GM21423 (cell line): ENCODE data around the gene MAPK8IP3.

Source experiments
- ATAC-seq: cut with Tn5 transposase; IDR thresholded peaks from one replicate; pipeline ENCODE4 v1.9.1; 2021; ENCODE audit warnings: mild to moderate bottlenecking, moderate library complexity; ENCODE audit not compliant: unreplicated experiment

Gene MAPK8IP3

DNA sequence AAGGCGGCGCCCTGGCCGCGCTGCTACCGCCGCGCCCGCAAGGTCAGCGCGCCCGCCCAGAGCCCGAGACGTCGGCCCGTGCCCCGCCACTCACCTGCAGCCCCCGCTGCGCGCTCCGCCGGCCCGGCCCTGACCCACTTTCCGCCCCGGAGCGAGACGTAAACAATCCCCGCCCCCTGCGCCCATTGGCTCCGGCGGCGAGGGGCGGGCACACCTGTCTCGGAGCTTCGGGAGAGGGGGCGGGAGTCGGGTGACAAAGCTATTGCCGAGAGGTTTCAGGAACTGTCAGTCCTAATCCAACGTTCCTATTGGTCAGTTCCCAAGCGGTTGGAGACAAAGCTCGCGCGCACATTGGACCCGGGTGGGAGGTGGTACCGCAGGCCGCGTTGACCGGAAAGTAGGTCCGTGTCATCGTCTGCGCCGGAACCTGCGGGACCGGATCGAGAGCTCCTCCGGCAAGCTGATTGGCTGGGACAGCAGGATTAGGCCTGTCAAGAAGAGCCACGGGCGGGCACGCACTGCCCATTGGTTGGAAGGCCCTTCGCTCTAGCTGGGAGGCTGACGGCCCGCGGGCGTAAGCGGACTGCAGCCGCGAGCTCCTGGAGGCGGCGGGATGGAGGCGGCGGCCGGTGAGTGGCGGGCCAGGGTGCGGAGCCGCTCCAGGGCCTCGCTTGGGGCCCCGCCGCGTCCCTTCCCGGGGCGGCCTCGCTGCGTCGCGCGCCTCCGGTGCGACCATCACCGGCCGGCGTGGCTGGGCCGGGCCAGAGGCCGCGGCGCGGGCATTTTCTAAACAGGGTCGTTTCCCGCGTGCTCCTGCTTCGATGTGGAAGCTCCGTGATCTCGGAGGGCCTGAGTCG, 76.6 kb downstream of the MAPK8IP3 start, which contains the start of the genes NUBP2 and SPSB3:
TSS of gene NUBP2 (plus strand) at position 553 of the 857 bp plus-strand sequence. CDS start at position 614, 61 bp downstream.
TSS of gene SPSB3 (minus strand) at position 164 of the 857 bp plus-strand sequence. CDS start 1,088 bp downstream, outside the sequence.
- peak; percentile 80 for ATAC-seq

DNA sequence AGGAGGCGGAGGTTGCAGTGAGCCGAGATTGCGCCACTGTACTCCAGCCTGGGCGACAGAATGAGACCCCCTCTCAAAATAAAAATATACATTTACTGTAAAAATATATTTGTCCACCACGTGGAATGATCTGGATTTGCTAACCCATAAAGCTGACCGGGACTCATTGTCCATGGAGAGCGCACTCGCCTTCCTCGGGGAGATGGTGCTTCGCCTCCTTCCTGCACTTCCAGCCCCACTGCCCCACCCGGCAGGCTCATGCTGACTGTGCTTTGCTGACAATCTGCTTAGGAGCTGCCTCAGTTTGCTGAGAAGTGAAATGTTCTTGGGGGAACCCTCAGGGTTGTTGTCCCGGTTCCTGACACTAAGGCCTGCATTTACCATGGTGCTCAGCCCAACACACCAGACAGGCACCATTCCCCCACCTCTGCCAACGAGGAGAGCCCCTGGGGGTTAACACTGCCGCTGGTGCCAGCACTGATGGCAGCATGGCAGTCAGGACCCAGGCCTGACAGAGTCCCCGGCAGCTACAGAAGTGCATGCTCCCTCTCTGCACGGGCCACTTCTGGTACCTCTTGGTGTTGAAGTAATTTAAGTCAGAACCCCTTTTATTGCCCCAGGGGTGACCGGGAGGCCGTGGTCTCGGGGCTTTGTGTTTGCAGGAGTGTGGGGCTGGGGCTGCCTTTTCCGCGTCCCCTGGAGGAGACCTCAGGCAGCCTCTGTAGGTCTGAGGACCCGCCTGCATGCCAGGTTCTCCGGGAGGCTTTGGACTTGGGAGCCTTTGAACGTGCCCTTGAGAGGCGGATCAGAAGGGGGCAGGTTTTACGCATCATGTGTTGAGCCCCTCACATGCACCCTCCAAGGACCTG, 79.2 kb downstream of the MAPK8IP3 start:
- no peak for ATAC-seq

DNA sequence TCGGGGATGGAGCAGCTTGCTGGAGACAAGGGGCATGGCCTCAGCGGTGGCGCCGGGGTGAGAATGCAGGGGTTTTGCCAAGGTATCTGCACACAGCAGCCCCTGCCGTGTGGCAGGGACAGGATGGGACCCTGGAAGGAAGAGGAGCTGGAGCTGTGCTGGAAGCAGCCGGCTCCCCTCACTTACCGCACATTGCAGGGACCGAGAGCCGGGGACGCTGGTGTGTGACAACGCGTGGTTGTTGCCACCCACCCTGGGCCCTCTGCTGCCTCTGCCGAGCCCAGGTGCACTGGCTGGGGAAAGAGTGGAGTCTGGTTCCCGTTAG, 79.8 kb downstream of the MAPK8IP3 start:
- no peak for ATAC-seq

DNA sequence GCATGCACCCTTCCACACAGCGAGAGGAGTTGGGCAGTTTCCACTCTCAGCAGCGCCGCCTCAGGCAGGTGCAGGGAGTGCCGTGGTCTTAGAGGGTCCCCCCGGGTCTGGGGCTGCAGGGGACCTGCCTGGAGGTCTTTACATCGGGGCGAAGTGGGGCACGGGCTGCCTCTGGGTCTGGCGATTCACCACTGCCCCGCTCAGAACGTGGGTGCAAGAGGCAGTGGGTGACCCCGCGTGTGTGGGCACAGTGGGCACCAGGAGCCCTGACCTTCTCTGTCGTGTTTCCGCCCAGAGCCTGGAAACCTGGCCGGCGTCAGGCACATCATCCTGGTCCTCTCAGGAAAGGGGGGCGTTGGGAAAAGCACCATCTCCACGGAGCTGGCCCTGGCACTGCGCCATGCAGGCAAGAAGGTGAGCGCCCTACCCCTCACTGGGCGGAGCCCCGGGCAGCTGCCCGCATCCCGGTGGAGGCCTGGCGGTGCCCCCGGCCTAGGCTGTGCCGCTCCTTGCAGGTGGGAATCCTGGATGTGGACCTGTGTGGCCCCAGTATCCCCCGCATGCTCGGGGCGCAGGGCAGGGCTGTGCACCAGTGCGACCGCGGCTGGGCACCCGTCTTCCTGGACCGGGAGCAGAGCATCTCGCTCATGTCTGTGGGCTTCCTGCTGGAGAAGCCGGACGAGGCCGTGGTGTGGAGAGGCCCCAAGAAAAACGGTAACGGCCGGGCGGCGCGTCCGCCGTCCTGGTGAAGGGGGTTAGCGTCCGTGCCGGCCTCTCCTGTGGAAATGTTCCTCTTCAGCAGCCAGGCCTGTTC, 80.5 kb downstream of the MAPK8IP3 start:
- no peak for ATAC-seq

DNA sequence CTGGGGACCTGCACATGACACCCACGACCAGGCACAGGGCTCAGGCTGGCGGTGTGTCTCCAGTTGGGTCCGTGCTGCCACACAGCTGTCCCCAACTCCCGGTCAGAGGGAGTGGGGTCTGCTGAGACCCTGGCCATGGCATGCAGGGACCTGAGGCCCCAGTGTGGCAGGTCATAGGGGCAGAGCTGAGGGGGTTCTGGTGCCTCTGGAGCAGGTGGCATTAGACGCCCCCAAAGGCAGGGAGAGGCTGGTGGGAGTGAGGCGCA, 81.0 kb downstream of the MAPK8IP3 start:
- ATAC-seq = no peak

DNA sequence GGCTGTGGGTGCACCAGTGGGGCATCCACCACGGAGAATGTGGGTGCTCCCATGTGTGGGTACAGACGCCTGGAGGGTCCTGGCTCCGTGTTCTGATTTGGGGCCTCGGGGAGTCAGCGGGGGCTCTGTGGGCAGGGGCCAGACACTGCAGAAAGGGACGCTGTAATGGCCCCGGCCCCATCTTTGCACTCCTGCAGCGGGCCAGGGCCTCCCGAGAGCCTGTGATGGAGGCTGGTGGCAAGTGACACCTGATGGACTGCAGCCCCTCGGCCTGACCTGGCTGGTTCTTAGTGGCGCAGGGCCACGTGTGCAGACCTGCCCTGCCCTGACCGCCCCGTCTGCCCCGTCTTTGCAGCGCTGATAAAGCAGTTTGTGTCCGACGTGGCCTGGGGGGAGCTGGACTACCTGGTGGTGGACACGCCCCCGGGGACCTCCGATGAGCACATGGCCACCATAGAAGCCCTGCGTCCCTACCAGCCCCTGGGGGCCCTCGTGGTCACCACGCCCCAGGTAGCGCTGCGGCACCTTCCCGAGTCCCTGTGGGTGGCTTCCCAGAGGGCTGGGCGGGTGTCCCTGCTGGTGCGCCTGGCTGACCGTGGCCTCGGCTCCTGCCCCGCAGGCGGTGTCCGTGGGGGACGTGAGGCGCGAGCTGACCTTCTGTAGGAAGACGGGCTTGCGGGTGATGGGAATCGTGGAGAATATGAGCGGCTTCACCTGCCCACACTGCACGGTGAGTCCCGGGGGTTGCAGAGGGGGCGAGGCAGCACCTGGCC, 81.5 kb downstream of the MAPK8IP3 start:
- ATAC-seq = no peak

DNA sequence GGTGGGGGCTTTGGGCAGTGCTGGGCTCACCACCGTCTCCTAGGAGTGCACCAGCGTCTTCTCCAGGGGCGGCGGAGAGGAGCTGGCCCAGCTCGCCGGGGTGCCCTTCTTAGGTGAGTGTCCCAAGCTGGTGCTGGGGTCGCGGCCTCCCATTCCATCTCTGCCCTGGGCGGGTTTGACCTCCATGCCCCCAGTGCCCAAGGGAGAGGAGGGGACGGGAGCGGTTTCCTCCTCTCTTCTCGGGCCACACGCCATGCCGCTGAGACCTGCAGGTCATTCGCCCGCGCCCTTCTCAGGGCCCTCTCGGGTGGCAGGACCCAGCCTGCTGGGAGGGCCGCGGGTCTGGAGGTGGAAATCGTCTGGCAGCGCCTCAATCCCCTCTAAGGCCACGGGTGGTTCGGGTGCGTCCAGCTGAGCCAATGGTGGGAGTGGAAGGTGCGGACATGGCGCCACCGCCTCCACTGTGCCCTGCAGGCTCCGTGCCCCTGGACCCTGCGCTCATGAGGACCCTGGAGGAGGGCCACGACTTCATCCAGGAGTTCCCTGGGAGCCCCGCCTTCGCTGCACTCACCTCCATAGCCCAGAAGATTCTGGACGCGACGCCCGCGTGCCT, 82.2 kb downstream of the MAPK8IP3 start:
- no peak for ATAC-seq

DNA sequence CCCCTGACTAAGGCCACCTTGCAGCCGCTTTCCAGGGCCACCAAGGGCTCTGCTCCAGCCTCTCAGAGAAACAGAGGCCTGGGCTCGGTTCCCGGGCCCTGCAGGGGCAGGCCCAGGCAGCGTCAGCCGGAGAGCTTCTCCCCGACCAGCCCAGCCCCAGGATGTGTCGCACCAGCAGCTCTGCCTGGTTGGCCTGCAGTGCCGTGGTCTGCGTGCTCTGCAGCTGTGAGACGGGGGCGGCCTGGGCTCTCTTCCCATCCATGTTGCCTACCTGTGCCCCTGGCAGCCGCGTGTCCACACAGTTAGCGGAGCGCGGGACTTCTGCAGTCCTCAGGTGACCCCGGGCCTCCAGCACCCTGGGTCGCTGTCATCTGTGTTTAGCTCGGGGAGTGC, 82.7 kb downstream of the MAPK8IP3 start:
- no peak for ATAC-seq

DNA sequence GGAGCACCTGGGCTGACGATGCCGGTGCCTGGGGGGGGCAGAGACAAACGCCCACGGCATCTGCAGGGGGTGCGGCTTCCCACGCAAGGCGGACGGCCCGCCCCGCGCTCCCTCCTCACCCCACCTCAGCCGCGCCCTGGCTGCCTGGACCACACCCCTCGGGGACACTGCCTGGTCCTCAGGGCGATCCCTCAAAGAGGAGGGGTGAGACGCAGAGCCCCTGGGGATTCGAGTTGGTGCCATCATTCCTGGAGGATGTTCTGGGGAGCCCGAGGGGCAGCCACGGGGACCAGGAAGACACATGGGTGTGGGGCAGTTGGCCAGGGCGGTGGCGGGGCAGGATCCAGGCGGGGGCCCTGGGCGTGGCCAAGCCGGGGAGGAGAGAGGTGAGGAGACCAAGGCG, 83.6 kb downstream of the MAPK8IP3 start:
- ATAC-seq = no peak

DNA sequence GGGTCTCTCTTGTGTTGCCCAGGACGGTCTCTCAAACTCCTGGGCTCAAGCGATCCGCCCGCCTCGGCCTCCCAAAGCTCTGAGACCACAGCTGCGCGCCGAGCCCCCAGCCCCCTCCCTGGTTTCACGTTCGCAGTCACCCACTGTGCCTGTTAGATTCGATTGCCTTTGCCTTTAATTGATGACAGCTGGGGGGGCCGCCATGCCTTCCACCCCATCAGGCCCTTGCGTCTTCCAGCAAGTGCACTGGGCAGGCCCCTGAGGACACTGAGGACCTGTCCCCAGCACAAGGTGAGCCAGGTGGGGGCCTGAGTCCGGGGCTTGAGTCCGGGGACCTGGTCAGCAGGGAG, 84.2 kb downstream of the MAPK8IP3 start:
- ATAC-seq = no peak

DNA sequence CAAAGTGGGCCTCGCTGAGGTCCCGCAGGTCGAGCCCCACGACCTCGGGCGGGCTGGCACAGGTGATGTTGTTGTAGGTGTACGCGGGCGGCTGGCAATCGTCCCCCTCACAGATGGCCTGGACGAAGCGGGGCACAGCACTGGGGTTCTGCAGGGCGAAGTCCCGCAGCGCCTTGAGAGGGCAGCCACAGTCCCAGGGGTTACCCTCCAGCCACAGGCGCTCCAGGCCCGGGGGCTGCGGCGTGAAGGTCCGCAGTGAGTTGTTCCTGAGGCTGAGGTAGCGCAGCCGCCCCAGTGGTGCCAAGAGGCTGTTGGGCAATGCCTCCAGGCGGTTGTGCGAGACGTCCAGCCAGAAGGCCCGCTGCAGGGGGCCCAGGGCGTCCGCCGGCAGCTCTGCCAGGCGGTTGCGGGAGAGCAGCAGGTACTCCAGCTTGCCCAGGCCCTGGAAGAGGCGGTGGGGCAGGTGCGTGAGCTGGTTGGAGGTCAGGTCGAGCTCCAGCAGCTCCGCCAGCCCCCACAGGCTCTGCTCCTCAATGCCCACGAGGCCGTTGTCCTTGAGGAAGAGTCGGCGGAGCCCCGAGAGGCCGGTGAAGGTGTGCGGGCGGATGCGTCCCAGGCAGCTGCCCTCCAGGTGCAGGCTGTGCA, 84.7 kb downstream of the MAPK8IP3 start:
- no peak for ATAC-seq

DNA sequence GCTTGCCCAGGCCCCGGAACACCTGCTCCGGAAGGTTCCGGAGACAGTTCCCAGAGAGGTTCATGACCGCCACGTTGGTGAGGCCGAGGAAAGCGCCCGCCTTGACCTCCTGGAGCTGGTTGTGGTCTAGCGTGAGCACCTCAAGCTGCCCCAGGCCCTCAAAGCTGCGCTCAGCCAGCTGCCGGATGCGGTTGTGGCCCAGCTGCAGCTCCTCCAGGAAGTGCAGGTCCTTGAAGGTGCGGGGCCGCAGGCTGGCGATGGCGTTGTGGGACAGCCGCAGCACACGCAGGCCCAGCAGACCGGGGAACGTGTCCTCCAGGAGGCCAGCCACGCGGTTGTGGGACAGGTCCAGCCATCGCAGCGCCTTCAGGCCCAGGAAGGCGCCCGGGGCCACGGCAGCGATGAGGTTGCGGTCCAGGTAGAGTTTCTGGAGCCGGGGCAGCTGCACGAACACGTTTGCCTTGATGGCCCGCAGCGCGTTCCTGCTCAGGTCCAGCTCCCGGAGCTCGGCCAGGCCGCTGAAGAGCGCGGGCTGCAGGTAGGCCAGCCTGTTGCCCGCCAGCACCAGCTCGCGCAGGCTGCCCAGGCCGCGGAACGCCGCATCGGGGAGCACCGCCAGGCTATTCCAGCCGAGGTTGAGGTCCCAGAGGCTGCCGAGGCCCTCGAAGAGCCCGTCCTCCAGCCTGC, 85.4 kb downstream of the MAPK8IP3 start:
- ATAC-seq = no peak

DNA sequence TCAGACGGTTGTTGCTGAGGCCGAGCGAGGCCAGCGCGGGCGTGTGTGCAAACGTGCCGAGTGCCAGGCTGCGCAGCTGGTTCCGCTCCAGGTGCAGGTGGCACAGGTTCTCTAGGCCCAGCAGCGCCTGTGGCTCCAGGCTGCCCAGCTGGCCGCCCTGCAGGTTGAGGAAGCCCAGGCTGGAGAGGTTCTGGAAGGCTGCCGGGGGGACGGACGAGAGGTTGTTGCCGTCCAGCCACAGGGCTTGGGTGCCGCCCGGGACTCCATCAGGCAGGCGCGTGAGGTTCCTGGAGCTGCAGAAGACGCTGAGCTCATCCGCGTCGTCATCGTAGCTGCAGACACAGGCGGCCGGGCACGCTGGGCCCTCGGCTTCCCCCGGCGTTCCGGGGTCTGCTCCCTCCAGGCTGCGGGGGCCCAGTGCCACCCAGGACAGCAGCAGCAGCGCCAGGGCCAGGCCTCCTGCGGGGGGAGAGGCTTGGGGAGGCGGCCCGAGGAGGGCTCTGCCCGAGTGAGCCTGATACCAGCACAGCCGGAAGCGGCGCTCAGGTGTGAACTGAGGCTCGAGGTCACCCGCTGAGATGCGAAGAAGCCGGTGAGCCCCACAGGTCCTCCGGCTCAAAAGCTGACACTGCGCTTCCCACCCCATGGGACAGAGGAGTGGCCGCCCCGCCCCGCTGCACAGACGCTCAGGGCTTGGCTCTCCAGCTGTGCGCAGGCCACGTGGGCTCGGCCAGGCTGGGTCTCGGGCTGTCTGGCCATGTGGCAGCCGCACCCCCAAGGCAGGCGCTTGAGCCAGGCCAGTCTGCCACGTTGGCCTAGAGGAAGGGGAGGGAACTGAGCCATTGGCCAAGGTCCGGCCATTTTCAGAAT, 86.2 kb downstream of the MAPK8IP3 start:
- no peak for ATAC-seq

DNA sequence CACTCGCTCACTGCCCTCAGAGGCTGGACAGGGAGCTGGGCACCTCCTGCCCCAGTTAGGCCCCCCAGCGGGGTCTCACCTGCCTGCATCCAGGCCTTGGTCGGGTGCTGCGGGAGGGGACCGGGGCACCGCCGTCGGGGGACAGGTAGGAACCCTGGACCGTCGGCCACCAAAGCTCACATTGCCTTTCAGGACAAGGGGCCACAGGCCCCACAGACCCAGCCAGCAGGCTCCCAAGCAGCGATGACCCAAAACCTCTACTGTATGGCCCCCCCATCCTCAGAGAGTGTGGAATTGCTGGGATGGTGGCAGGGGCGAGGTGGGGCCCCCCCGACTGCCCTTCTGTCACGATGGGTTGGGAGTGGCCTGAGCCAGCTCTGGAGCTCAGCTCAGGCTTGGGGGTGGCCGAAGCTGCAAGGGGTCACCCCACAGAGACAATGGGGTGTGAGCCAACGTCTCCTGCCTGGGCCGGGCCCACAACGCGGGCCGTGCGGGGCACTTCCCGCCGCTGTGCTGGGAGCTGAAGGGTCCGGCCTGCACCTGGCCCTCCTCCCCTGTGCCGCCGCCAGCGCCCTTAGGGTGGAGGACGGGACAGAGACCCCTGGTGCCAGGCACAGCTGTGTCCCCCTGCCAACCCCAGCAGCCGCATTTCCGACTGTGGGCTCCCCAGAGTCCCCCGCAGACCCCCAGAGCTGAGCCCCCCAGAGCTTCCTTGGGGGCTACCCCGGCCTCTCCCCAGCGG, 87.0 kb downstream of the MAPK8IP3 start:
- no peak for ATAC-seq

DNA sequence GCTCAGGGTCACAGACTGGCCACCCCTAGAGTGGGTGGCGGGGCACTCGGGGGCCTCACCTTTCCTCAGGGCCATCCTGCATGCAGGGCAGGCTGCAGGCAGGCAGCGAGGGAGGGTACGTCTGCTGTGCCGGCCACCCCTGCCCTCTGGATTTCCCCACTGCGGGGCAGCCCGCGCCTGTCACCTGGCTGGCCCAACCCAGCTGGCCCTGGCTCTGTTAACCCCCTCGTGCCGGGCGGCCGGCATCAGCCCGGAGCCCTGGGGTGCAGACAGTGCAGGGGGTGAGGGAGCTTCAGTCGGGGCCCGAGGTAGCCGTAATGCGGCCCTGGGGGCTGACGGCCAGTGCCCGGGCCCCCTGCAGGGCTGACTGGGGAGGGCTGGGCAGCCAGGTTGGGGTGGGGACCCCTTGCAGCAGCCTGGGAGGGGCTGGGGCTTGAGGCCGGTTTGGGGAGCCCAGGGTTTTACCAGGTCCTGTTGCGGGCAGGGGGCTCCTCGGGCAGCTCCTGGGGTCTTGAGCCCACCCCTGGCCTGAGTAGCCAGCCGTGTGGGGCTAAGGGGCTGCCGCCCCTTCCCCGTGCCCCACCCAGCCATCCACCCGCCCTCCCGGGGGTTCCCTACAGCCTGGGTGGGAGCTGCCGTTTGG, 87.7 kb downstream of the MAPK8IP3 start, which contains the start of gene IGFALS:
TSS of gene IGFALS (minus strand) at position 128 of the 643 bp plus-strand sequence. CDS start at position 75, 53 bp downstream.
- ATAC-seq = no peak

DNA sequence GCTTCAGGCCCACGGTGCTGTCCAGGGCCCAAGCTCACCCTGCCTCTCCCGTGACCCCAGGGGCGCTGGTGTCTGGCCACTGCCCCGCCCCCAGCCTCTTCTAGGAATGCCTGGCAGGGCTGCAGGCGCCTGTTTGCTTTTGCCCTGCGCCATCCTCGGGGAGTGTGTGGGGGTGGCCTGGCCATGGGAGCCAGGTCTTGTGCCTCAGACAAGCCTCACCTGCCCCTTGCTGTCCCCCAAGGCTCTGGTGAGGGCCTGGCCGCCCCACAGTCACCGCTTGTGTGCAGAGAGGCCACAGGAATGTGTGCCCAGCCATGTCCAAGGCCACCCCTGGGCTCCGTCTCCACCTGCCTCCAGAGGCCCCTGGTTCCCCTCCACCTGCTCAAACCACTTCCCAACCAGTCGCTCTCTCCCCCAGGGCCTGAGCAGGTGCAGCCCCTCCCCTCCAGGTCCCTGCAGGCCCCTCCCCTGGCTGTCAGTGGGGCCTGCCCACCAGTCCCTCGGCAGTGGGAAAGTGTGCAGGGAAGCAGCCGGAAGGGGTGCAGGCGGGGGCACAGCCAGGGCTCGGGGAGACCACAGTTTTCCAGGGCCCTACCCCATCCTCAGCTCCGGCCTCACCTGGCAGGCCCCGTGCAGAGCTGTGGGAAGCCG, 88.4 kb downstream of the MAPK8IP3 start:
- no peak for ATAC-seq
